MM.1S (cell line): ENCODE data around the gene TRIM39.

Experiments
- EZH2 ChIP-seq: fragments of 300-600 bp; sonication (generic); optimal IDR thresholded peaks from 2 replicates; pipeline ENCODE3; 2017; ENCODE audit warnings: low read depth, mild to moderate bottlenecking, antibody characterized with exemption, low read length, mixed read lengths
- EZH2phosphoT487 ChIP-seq: fragments of 300-600 bp; sonication (generic); IDR thresholded peaks from 2 replicates; pipeline ENCODE4 v1.6.1; 2018; ENCODE audit warnings: antibody characterized with exemption, low read length
- TF ChIP-seq, protein P1 (sequence below): fragments of 300-600 bp; sonication (generic); IDR thresholded peaks from 2 replicates; pipeline ENCODE4 v1.5.1; 2016; ENCODE audit warnings: antibody characterized with exemption, low read length, mixed read lengths

DNA sequence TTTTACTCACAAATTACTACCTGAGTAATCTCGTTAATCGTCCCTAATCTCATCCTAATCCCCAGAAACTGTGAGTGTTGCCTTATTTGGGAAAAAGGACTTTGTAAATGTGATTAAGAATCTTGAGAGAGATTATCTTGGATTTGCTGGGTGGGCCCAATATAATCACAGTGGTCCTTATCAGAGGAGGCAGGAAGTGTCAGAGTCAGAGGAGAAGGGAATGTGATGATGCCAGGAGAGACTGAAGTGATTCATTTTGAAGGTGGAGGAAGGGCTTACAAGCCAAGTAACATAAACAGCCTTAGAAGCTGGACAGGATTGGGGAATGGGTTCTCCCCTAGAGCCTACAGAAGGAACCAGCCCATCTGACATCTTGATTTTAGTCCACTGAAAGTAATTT is 34.9 kb downstream of the TRIM39 start:
- TF ChIP-seq, protein P1, sequence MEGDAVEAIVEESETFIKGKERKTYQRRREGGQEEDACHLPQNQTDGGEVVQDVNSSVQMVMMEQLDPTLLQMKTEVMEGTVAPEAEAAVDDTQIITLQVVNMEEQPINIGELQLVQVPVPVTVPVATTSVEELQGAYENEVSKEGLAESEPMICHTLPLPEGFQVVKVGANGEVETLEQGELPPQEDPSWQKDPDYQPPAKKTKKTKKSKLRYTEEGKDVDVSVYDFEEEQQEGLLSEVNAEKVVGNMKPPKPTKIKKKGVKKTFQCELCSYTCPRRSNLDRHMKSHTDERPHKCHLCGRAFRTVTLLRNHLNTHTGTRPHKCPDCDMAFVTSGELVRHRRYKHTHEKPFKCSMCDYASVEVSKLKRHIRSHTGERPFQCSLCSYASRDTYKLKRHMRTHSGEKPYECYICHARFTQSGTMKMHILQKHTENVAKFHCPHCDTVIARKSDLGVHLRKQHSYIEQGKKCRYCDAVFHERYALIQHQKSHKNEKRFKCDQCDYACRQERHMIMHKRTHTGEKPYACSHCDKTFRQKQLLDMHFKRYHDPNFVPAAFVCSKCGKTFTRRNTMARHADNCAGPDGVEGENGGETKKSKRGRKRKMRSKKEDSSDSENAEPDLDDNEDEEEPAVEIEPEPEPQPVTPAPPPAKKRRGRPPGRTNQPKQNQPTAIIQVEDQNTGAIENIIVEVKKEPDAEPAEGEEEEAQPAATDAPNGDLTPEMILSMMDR: no peak
- TF ChIP-seq EZH2phosphoT487 (no peak), EZH2 (no peak)
